ENCODE data around the gene ZBTB9.

DNA sequence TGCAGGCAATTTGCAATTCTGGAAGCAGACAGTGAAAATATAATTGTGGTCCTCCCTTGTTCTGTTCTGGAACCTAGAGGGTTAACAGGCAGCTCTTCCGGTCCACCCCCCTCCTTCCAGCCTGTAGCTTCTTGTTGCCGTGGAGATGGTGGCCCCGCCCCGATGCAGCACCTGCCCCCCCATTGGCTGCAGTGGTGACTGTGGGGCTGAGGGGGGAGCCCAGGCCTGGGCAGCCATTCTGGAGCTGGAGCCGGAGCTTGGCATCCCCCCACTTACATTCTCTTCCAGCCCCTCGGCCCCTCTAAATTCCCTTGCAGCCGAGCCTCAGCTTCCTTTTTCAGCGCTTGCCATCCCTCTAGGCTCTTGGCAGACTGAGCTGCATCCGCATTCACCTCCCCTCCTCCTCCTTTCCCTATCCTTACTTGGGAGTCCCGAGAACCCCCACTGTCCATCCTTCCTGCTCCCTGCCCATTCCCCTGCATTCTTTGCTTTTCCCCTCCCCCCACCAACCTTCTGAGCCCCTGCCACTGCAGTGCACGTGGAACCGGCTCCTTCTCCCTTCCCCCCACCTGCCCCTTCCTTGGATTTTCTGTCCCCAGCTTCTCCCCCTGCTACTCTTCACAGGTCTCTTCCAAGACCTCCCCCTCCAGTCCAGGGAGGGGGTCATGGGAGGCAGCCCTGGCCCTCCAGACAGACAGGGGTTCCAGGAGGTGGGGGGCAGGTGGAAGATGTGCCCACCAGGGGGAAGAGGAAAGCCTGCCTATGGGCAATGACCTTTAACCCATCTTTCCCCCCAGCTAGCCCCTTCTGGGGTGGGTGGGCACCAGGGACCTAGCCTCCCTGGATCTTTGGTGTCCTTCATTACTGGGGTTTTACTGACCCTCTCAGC, 23.1 kb upstream of the ZBTB9 start:
- TF ChIP-seq, protein P1, sequence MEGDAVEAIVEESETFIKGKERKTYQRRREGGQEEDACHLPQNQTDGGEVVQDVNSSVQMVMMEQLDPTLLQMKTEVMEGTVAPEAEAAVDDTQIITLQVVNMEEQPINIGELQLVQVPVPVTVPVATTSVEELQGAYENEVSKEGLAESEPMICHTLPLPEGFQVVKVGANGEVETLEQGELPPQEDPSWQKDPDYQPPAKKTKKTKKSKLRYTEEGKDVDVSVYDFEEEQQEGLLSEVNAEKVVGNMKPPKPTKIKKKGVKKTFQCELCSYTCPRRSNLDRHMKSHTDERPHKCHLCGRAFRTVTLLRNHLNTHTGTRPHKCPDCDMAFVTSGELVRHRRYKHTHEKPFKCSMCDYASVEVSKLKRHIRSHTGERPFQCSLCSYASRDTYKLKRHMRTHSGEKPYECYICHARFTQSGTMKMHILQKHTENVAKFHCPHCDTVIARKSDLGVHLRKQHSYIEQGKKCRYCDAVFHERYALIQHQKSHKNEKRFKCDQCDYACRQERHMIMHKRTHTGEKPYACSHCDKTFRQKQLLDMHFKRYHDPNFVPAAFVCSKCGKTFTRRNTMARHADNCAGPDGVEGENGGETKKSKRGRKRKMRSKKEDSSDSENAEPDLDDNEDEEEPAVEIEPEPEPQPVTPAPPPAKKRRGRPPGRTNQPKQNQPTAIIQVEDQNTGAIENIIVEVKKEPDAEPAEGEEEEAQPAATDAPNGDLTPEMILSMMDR (IDR thresholded peaks at IDR 0.05; ENCODE audit: low read length) = no peak
- no peak for TF ChIP-seq EZH2 (IDR thresholded peaks at IDR 0.05; ENCODE audit: borderline replicate concordance, low read length)

Data from OCI-LY1 (cell line).